ENCODE results near the gene UBE2G1.

DNA sequence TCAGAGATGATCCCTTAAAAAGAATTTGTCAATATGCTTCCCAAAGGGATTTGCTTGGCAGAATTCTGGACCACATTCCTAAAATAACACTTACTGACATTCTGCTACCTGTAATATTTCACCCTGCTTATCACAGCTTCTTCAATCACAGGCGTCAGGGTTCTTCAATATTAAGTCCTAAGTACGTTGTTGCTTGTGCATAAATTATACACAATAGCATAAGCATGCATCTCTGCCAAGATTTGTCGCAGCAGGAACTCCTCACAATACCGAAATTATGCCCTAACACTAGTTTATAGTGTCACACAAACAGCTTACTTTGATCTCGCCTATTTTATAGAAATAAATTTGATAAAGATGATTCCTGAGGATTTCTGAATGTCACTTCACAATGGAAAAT lies 48.9 kb downstream of the UBE2G1 start:
- TF ChIP-seq, protein P1, sequence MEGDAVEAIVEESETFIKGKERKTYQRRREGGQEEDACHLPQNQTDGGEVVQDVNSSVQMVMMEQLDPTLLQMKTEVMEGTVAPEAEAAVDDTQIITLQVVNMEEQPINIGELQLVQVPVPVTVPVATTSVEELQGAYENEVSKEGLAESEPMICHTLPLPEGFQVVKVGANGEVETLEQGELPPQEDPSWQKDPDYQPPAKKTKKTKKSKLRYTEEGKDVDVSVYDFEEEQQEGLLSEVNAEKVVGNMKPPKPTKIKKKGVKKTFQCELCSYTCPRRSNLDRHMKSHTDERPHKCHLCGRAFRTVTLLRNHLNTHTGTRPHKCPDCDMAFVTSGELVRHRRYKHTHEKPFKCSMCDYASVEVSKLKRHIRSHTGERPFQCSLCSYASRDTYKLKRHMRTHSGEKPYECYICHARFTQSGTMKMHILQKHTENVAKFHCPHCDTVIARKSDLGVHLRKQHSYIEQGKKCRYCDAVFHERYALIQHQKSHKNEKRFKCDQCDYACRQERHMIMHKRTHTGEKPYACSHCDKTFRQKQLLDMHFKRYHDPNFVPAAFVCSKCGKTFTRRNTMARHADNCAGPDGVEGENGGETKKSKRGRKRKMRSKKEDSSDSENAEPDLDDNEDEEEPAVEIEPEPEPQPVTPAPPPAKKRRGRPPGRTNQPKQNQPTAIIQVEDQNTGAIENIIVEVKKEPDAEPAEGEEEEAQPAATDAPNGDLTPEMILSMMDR (IDR thresholded peaks at IDR 0.05 in 4 of 5, conservative IDR thresholded peaks at IDR 0.05 in 1 of 5), result no peak
- TF ChIP-seq POLR2A (IDR thresholded peaks at IDR 0.05), result no peak
